ENCODE results near the gene PCDHAC2. TPM values are rescaled to one million over a fixed set of nuclear protein-coding genes. Genes with fewer than 3 reads are reported as not detected.

The PCDHAC2 gene
- total and polyA plus RNA-seq, 2 of the 13 experiments (the other 11 are each of a cell fraction or from before 2014, with no cell fraction given), result not detected

GRCh38 chr5:140986117-140986521, 19.8 kb downstream of the PCDHAC2 start:
- ChIA-PET CTCF (ENCODE audit: low intra/inter-chr PET ratio, low total read pairs) (no interaction called here), POLR2A (no interaction called here)
- intact Hi-C loops (cut with micrococcal nuclease; ENCODE audit: unreplicated experiment), result no loop called here
- H3K9ac ChIP-seq (ENCODE audit: insufficient read depth, low read depth, low read length), result no peak overlapping the region
- H2AFZ ChIP-seq (ENCODE audit: low read length), result no peak overlapping the region
- H4K20me1 ChIP-seq (ENCODE audit: insufficient read depth, low read length), result no peaks in the 10 kb centered on the region
- no peaks in the 10 kb centered on the region for H3K79me2 ChIP-seq (ENCODE audit: insufficient read depth, low read length)
- BruUV-seq (replicated peaks), result no TSS peak
- in situ Hi-C loops (cut with HindIII; ENCODE audit: extremely low pct_ligation_motif_present, low pct_unique_long_range_greater_than_20kb), result no loop called here
- H3K4me3 ChIP-seq (replicated peaks in 1 of 3; ENCODE audit: insufficient read depth in 1 of 3, low read depth in 2 of 3, low read length in 3 of 3), result no peak overlapping the region
- no peaks in the 10 kb centered on the region for H3K9me3 ChIP-seq (ENCODE audit: low read length)
- H3K4me1 ChIP-seq (ENCODE audit: insufficient read depth, low read length), result no peaks in the 10 kb centered on the region
- no peaks in the 10 kb centered on the region for H3K36me3 ChIP-seq (replicated peaks in 1 of 2; ENCODE audit: control insufficient read depth in 1 of 2, insufficient read depth in 2 of 2, low read length in 2 of 2)
- DNase-seq (ENCODE audit: low spot score), result no peak
- no peak overlapping the region for H3K27ac ChIP-seq (ENCODE audit: extremely low read length, insufficient read depth, low read length)
- no peak overlapping the region for H3K4me2 ChIP-seq (ENCODE audit: low read depth, low read length)
- H3K27me3 ChIP-seq (ENCODE audit: control insufficient read depth in 1 of 2, insufficient read depth in 2 of 2, low read length in 2 of 2), result peaks cover 0 to 3% of the 10 kb centered on the region in 2 experiments; a peak in 1 of 5 replicates
- no peak for FAIRE-seq
- WGBS (ENCODE audit: low lambda C conversion rate), result 3% methylated on average over 3 of the region's 3 CpGs
- no peak for ATAC-seq
- TF ChIP-seq CENPBD1 (CRISPR knock-in tag; IDR thresholded peaks at IDR 0.05; ENCODE audit: borderline replicate concordance, low read depth) (no peak), ZNF589 (CRISPR knock-in tag; conservative IDR thresholded peaks at IDR 0.05) (no peak), ONECUT2 (CRISPR knock-in tag; IDR thresholded peaks at IDR 0.05) (no peak), MAFF (IDR thresholded peaks at IDR 0.05; ENCODE audit: low read depth, low read length) (no peak), ZNF644 (CRISPR knock-in tag; IDR thresholded peaks at IDR 0.05; ENCODE audit: low read depth) (no peak), FOSL2 (CRISPR knock-in tag; IDR thresholded peaks at IDR 0.05) (no peak), RELA (CRISPR knock-in tag; IDR thresholded peaks at IDR 0.05) (no peak), NR2F1 (CRISPR knock-in tag; IDR thresholded peaks at IDR 0.05) (no peak), SSRP1 (CRISPR knock-in tag; IDR thresholded peaks at IDR 0.05) (no peak), MLXIP (CRISPR knock-in tag; IDR thresholded peaks at IDR 0.05; ENCODE audit: borderline replicate concordance) (no peak), FOXP4 (CRISPR knock-in tag; IDR thresholded peaks at IDR 0.05) (no peak), HBP1 (CRISPR knock-in tag; IDR thresholded peaks at IDR 0.05; ENCODE audit: low read depth) (no peak), MIXL1 (CRISPR knock-in tag; IDR thresholded peaks at IDR 0.05) (no peak)

Data from HepG2 (cell line).